Uterine smooth muscle cell (primary cell): ENCODE data around the gene ZBTB38. TPM values are rescaled to one million over a fixed set of nuclear protein-coding genes. Genes with fewer than 3 reads are reported as not detected.

ENCODE experiments used
- total RNA-seq: library from RNA; depleted of rRNA; stranded (reverse); fragments of >200 nt; gene quantifications from 2 replicates; pipeline ENCODE4 v1.2.3, GENCODE V29; 2014

The ZBTB38 gene, protein sequence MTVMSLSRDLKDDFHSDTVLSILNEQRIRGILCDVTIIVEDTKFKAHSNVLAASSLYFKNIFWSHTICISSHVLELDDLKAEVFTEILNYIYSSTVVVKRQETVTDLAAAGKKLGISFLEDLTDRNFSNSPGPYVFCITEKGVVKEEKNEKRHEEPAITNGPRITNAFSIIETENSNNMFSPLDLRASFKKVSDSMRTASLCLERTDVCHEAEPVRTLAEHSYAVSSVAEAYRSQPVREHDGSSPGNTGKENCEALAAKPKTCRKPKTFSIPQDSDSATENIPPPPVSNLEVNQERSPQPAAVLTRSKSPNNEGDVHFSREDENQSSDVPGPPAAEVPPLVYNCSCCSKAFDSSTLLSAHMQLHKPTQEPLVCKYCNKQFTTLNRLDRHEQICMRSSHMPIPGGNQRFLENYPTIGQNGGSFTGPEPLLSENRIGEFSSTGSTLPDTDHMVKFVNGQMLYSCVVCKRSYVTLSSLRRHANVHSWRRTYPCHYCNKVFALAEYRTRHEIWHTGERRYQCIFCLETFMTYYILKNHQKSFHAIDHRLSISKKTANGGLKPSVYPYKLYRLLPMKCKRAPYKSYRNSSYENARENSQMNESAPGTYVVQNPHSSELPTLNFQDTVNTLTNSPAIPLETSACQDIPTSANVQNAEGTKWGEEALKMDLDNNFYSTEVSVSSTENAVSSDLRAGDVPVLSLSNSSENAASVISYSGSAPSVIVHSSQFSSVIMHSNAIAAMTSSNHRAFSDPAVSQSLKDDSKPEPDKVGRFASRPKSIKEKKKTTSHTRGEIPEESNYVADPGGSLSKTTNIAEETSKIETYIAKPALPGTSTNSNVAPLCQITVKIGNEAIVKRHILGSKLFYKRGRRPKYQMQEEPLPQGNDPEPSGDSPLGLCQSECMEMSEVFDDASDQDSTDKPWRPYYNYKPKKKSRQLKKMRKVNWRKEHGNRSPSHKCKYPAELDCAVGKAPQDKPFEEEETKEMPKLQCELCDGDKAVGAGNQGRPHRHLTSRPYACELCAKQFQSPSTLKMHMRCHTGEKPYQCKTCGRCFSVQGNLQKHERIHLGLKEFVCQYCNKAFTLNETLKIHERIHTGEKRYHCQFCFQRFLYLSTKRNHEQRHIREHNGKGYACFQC (N-terminal part only)
- total RNA-seq: 170 and 188 TPM in 2 replicates

DNA sequence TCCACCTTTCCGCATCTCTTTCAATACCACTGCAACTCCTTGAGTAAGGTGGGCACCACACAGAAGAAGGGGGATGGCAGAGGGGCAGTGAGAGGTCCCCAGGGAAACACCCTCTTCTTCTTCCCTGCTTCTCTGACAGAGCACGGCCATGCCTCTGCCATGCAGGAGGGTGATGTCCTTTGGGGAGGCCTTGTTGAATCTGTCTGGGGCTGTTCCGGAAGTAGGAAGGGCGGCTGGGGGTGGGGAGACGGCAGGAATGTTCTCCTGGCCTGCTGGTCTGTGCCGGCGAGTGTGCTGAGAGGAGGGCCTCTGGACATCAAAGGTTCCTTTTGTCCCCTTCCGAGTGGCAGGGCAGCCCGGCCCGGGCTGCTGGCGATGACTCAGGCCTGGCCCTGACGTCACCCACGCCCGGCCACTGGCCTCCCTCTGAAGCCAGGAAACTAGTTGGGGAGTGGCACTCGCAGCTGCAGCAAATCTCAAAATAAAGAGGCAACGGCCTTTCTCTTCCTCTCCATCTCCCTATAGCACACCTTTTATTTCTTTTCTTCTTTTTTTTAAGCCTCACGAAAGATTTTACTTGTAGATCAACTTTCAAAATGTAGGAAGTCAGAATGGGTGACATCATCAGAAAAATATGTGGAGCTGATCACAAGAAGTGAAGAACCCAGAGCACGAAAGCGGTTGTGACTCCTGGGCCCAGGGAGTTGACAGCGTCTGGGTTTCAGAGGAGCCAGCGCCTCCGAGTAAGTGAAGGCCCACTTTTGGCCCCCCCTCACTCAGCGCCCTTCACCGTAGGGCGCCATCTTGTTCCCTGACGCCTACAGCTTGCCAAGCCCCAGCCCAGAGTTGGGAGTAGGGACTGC lies at the start of gene ZBTB38:
Gene ZBTB38 (plus strand): TSS at position 443 of the 863 bp plus-strand sequence. CDS start 73,885 bp downstream, outside the sequence.

Other genes starting within 250 kb of the ZBTB38 start
- 5.0 and 5.1 TPM in 2 replicates for gene PXYLP1, start 136.7 kb upstream of the ZBTB38 start, total RNA-seq
- 16.9 and 20.0 TPM in 2 replicates for gene RASA2, start 118.5 kb downstream of the ZBTB38 start, total RNA-seq